ENCODE results near the gene MIEF1.

- no peak for TF ChIP-seq CSRNP3 (CRISPR knock-in tag; IDR thresholded peaks at IDR 0.05)
- no peak for TF ChIP-seq CSDC2 (CRISPR knock-in tag; IDR thresholded peaks at IDR 0.05)
- TF ChIP-seq SNAI2 (CRISPR knock-in tag; IDR thresholded peaks at IDR 0.05) = no peak
Observed at GRCh38 chr22:39457198-39457555, 44.9 kb upstream of the MIEF1 start.

All from SK-N-SH treated with all-trans-retinoic acid at 6 μM for 48 hours (cell line).